GM23338 (cell line): ENCODE data around the gene FFAR3. TPM values are rescaled to one million over a fixed set of nuclear protein-coding genes. Genes with fewer than 3 reads are reported as not detected.

Source experiments
- ATAC-seq: fragments of 200-7000 bp; cut with Tn5 transposase; 3 replicates; pipeline ENCODE4 v1.9.1; 2020
- DNase-seq: peaks from one replicate; pipeline ENCODE4 v3.0.0-alpha.2; 2015; ENCODE audit warnings: low spot score
- H2AFZ ChIP-seq: fragments of 200-600 bp; sonication (generic); 2 replicates; pipeline ENCODE4 v1.8.0; 2016; ENCODE audit warnings: antibody characterized with exemption, mild to moderate bottlenecking, moderate library complexity
- H3F3A ChIP-seq: fragments of 200-600 bp; sonication (generic); replicated peaks from 2 replicates; pipeline ENCODE4 v1.8.0; 2017; ENCODE audit warnings: antibody characterized with exemption, mixed run types, low read depth
- H3K27ac ChIP-seq: fragments of 200-600 bp; sonication (generic); 2 replicates; pipeline ENCODE4 v1.6.1; 2016; ENCODE audit warnings: low read depth
- H3K27me3 ChIP-seq: fragments of 200-600 bp; sonication (generic); 2 replicates; pipeline ENCODE4 v1.8.0; 2016; ENCODE audit warnings: mild to moderate bottlenecking, mixed run types, moderate library complexity; ENCODE audit not compliant: insufficient read depth
- H3K36me3 ChIP-seq: fragments of 200-600 bp; sonication (generic); 2 replicates; pipeline ENCODE4 v1.8.0; 2016; ENCODE audit warnings: mild to moderate bottlenecking; ENCODE audit not compliant: insufficient read depth
- H3K4me1 ChIP-seq: fragments of 200-600 bp; sonication (generic); 2 replicates; pipeline ENCODE4 v1.8.0; 2016; ENCODE audit warnings: mild to moderate bottlenecking, moderate library complexity; ENCODE audit not compliant: insufficient read depth
- H3K4me2 ChIP-seq: fragments of 200-600 bp; sonication (generic); 2 replicates; pipeline ENCODE4 v1.7.1; 2017; ENCODE audit warnings: mixed run types
- H3K4me3 ChIP-seq: fragments of 200-600 bp; sonication (generic); 2 replicates; pipeline ENCODE4 v1.6.1; 2016; ENCODE audit warnings: mixed run types
- H3K79me2 ChIP-seq: fragments of 200-600 bp; sonication (generic); replicated peaks from 2 replicates; pipeline ENCODE4 v1.8.0; 2017; ENCODE audit warnings: mild to moderate bottlenecking; ENCODE audit not compliant: insufficient read depth
- H3K9me2 ChIP-seq: fragments of 200-600 bp; sonication (generic); 2 replicates; pipeline ENCODE4 v1.8.0; 2017; ENCODE audit not compliant: insufficient read depth
- H4K20me1 ChIP-seq: fragments of 200-600 bp; sonication (generic); replicated peaks from 2 replicates; pipeline ENCODE4 v1.8.0; 2017; ENCODE audit warnings: mild to moderate bottlenecking; ENCODE audit not compliant: insufficient read depth
- H3K27ac Mint-ChIP-seq: 2 replicates; pipeline ENCODE4 v1.8.0; 2020; ENCODE audit warnings: inconsistent platforms, mild to moderate bottlenecking, moderate library complexity, mixed read lengths
- H3K27me3 Mint-ChIP-seq: 3 replicates; pipeline ENCODE4 v1.8.0; 2022; ENCODE audit warnings: low read depth, mild to moderate bottlenecking, moderate library complexity, mixed read lengths, inconsistent platforms; ENCODE audit not compliant: insufficient read depth, poor library complexity
- H3K36me3 Mint-ChIP-seq: 3 replicates; pipeline ENCODE4 v1.8.0; 2021; ENCODE audit warnings: low read depth, mild to moderate bottlenecking, inconsistent platforms, moderate library complexity, mixed read lengths
- H3K4me1 Mint-ChIP-seq: 3 replicates; pipeline ENCODE4 v1.8.0; 2020; ENCODE audit warnings: mild to moderate bottlenecking, inconsistent platforms, mixed read lengths
- H3K4me3 Mint-ChIP-seq: 3 replicates; pipeline ENCODE4 v1.8.0; 2021; ENCODE audit warnings: moderate library complexity, mild to moderate bottlenecking, inconsistent platforms, mixed read lengths
- H3K9me3 Mint-ChIP-seq: 3 replicates; pipeline ENCODE4 v1.8.0; 2020; ENCODE audit warnings: moderate library complexity, mild to moderate bottlenecking, inconsistent platforms, mixed read lengths
- CREB1 ChIP-seq: fragments of 250-450 bp; sonication (Bioruptor Pico); IDR thresholded peaks from 2 replicates; pipeline ENCODE4 v1.5.0; 2020; ENCODE audit warnings: low read depth, mild to moderate bottlenecking, moderate library complexity
- CTCF ChIP-seq, 2 experiments: fragments of 200-600 bp in 1 of 2; sonication (generic) in 1 of 2; conservative IDR thresholded peaks; 2 replicates each; pipeline versions ENCODE4 v1.5.1 to v1.6.1; 2016 to 2017; ENCODE audit warnings: antibody characterized with exemption in 2 of 2, low read depth in 2 of 2, mild to moderate bottlenecking in 2 of 2, moderate library complexity in 1 of 2
- ETS1 ChIP-seq: IDR thresholded peaks from 2 replicates; pipeline ENCODE4 v1.6.1; 2016; ENCODE audit warnings: antibody characterized with exemption
- EZH2 ChIP-seq: fragments of 200-600 bp; sonication (generic); IDR thresholded peaks from one replicate; pipeline ENCODE4 v1.8.0; 2017; ENCODE audit warnings: antibody characterized with exemption, mild to moderate bottlenecking, low read depth; ENCODE audit not compliant: unreplicated experiment
- EZH2phosphoT487 ChIP-seq: fragments of 200-600 bp; sonication (generic); IDR thresholded peaks from one replicate; pipeline ENCODE4 v1.8.1; 2018; ENCODE audit warnings: antibody characterized with exemption; ENCODE audit not compliant: unreplicated experiment
- JUNB ChIP-seq: IDR thresholded peaks from one replicate; pipeline ENCODE4 v1.6.1; 2016; ENCODE audit warnings: antibody characterized with exemption; ENCODE audit not compliant: unreplicated experiment
- NANOG ChIP-seq: IDR thresholded peaks from 2 replicates; pipeline ENCODE4 v1.6.1; 2016; ENCODE audit warnings: antibody characterized with exemption, borderline replicate concordance
- POLR2AphosphoS5 ChIP-seq: IDR thresholded peaks from 2 replicates; pipeline ENCODE4 v1.6.1; 2016; ENCODE audit warnings: antibody characterized with exemption, low read depth
- REST ChIP-seq: IDR thresholded peaks from one replicate; pipeline ENCODE4 v1.6.1; 2018; ENCODE audit warnings: antibody characterized with exemption; ENCODE audit not compliant: unreplicated experiment
- STAT1 ChIP-seq: IDR thresholded peaks from one replicate; pipeline ENCODE4 v1.6.1; 2016; ENCODE audit warnings: antibody characterized with exemption; ENCODE audit not compliant: unreplicated experiment
- ZNF114 ChIP-seq: fragments of 250-450 bp; sonication (Bioruptor Pico); IDR thresholded peaks from 2 replicates; pipeline ENCODE4 v1.5.0; 2020; ENCODE audit warnings: mild to moderate bottlenecking, moderate library complexity
- ZNF331 ChIP-seq: fragments of 250-450 bp; sonication (Bioruptor Pico); IDR thresholded peaks from 2 replicates; pipeline ENCODE4 v1.5.0; 2020; ENCODE audit warnings: low read depth, mild to moderate bottlenecking, moderate library complexity
- ZNF462 ChIP-seq: fragments of 250-450 bp; sonication (Bioruptor Pico); IDR thresholded peaks from 2 replicates; pipeline ENCODE4 v1.5.0; 2020; ENCODE audit warnings: mild to moderate bottlenecking, moderate library complexity
- polyA plus RNA-seq: library from polyadenylated mRNA; unstranded; fragments of >200 nt; fragmentation: Nextera tagmentation; extraction: Ambion mirVana; gene quantifications from 2 replicates; pipeline ENCODE4 v1.2.1, GENCODE V29; 2016
- total RNA-seq: library from RNA; depleted of rRNA; stranded (reverse); fragments of >200 nt; shearing (Covaris generic); gene quantifications from 2 replicates; pipeline ENCODE4 v1.2.3, GENCODE V29; 2014

Gene FFAR3
- total and polyA plus RNA-seq, 2 experiments from 2014 or later, result 0.35 TPM; not detected in 1

- ATAC-seq (no peak), DNase-seq (no peak)
- Mint-ChIP-seq H3K9me3 (peaks cover 30% of the 10 kb centered on the region), H3K27me3 (peaks cover 12% of the 10 kb centered on the region), H3K4me3 (no peak overlapping the region), H3K36me3 (no peaks in the 10 kb centered on the region; the same call in 2 of the 3 replicates), H3K4me1 (peaks cover 10% of the 10 kb centered on the region), H3K27ac (no peak overlapping the region)
- peaks cover 6% of the 10 kb centered on the region for H3K4me1 ChIP-seq
- no peak overlapping the region for H3K4me3 ChIP-seq
- H3K27ac ChIP-seq, result no peak overlapping the region
- H3K27me3 ChIP-seq, result no peaks in the 10 kb centered on the region
- no peak overlapping the region for H2AFZ ChIP-seq
- TF ChIP-seq ETS1 (no peak), ZNF114 (CRISPR knock-in tag) (no peak), REST (no peak), CREB1 (no peak), JUNB (no peak), NANOG (no peak), CTCF (conservative IDR thresholded peaks at IDR 0.05; ENCODE audit: low read depth in 2 of 2) (no peak), ZNF331 (CRISPR knock-in tag) (no peak), STAT1 (no peak), EZH2phosphoT487 (no peak), POLR2AphosphoS5 (no peak), ZNF462 (no peak), EZH2 (no peak)
- no peak overlapping the region for H3K4me2 ChIP-seq
- H3F3A ChIP-seq, result no peaks in the 10 kb centered on the region
- H3K36me3 ChIP-seq, result no peaks in the 10 kb centered on the region
- no peaks in the 10 kb centered on the region; the same call in 1 of the 2 replicates for H3K9me2 ChIP-seq
- no peaks in the 10 kb centered on the region for H4K20me1 ChIP-seq
- H3K79me2 ChIP-seq, result no peaks in the 10 kb centered on the region
These were observed 19.4 kb downstream of the FFAR3 start for GRCh38 chr19:35377656-35378055.
